GM15510 (cell line): Measurements from ENCODE around the gene PTGER1.

Experiments used
- POLR2A ChIP-seq: IDR thresholded peaks from 3 replicates; pipeline ENCODE4 v1.6.1; 2011; ENCODE audit warnings: borderline replicate concordance; ENCODE audit not compliant: insufficient read length; ENCODE audit errors: extremely low read depth

PTGER1 gene

GRCh38 chr19:14441041-14441938, 33.9 kb downstream of the PTGER1 start:
- no peak for TF ChIP-seq POLR2A

- TF ChIP-seq POLR2A = peak; percentile 80
These were observed 35.1 kb downstream of the PTGER1 start for GRCh38 chr19:14440049-14440448.

DNA sequence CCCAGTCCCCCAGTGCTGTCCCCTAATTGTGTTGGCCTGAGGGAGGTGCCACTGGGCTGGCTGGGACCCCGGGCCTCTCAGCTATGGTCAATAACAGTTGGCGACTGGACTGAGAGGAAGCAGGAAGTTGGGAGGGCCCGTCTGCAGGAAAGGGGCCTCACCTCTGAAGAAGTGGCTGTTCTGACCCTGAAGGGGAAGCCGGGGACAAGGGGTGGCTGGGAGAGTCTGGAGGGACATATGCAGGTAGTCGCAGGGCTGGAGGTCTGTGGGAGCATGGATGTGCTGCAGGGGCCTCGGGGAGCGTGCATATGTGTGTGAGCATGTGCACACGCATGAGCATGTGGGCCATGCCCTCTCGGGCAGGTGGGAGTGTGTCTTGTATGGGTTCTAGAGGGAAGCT, 36.1 kb downstream of the PTGER1 start:
- no peak for TF ChIP-seq POLR2A

- TF ChIP-seq POLR2A = no peak
These were observed 37.5 kb downstream of the PTGER1 start for GRCh38 chr19:14437578-14438140.

GRCh38 chr19:14435320-14436050, 39.7 kb downstream of the PTGER1 start:
- no peak for TF ChIP-seq POLR2A

- no peak for TF ChIP-seq POLR2A
These were observed 40.4 kb downstream of the PTGER1 start for GRCh38 chr19:14434543-14435319.

GRCh38 chr19:14433554-14434501, 41.3 kb downstream of the PTGER1 start:
- TF ChIP-seq POLR2A = no peak

DNA sequence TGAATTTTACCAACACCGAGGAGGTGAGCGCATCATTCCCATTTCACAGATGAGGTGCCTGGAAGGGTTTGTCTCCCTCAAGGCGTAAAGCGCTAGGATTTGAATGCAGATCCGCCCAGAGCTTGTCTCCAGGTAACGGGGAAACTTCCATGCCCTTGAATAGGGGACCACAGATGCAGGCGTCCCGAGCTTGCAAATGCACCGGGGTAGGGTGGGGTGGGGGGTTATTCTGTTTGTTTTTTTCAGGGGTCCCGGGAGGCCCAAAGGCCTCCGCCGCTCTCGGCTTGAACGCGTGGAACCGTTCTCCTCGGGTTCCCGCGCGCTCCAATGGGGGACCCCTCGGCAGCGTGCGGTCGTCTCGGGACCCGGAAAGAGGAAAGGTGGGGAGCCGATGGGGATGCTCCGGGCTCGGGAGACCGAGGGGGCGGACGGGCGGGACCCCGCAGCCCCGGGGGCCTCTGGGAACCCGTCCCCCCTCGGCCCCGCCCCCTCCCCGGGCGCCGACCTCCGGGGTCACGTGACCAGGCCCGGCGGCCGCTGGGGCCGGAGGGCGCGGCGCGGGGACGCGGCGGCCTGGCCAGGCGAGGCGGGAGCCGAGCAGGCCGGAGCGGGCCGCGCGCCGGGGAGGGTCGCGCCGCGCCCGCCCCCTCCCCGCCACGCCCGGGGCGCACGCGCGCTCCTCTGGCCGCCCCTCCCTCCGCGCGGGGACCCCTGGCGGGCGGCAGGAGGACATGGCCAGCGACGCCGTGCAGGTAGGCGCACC, 42.2 kb downstream of the PTGER1 start, which contains the start of gene PKN1:
TSS of gene PKN1 (plus strand) at position 516 of the 763 bp plus-strand sequence. CDS start at position 732, 216 bp downstream.
- peak; percentile 75 for TF ChIP-seq POLR2A

DNA sequence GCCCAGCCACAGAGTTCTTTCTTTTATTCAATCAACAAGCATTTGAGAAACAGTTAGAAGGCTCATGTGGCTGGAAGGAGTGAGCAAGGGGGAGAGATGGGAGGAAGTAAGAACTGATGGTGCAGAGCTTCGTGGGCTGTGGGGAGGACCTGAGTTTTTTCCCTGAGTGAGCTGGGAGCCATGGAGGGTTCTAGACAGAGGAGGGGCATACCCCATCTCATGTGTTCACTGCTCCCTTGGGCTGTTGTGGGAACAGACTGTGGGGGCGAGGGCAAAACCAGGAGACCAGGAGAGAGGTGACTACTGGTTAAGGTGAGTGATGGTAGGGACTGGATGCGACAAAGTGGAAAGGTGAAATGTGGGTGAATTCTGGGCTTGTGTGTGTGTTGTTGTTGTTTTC, 44.4 kb downstream of the PTGER1 start:
- TF ChIP-seq POLR2A = no peak

DNA sequence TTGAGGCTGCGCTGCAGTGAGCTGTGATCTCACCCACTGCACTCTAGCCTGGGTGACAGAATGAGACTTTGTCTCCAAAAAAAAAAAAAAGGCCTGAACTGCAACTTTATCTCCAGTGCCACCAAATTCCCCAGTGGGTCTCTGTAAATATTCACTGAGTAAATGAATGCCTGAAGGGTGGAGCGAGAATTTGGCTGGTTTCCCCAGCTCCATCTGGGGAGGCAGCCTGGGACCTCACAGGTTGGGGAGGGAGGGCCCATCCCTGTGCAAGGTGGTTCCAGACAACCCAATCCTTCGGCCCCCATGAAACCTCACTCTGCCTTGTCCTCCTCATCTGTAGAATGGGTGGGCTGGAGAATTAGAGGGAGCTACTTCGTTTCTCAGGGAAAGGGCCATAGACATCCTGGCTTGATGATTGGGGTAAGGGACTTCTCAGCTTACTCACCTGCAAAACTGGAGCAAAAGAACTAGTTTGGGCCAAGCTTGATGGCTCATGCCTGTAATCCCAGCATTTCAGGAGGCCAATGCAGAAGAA, 46.2 kb downstream of the PTGER1 start:
- TF ChIP-seq POLR2A = no peak

- TF ChIP-seq POLR2A = no peak
These were observed 47.7 kb downstream of the PTGER1 start for GRCh38 chr19:14427461-14427860.

DNA sequence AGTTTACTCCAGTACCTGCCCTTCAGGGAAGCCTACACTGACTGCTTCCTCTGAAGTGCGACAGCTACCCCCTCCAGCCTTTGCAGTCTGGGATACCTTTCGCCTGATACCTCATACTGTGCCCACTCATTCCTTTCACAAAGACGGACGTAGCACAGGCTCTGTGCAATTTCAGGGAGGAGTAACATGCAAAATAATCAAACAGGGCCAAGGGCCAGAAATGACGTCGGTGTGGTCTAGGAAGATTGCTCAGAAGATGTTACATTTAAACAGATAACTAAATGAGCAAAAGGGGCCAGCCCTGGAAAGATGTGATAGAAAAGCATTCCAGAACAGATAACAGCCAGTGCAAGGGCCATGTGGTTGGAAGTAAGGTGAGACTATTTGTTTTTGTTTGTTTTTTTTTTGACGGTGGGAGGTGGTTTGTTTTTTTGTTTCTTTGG, 49.4 kb downstream of the PTGER1 start:
- TF ChIP-seq POLR2A = no peak
